Stimulated activated CD8-positive, alpha-beta memory T cell treated with anti-CD3 and anti-CD28 coated beads, Interleukin-15, amount 100 ng/mL, for 4 hours (primary cell): ENCODE results near the gene ATP1A4.

Experiments
- DNase-seq, 2 donors: peaks; one replicate each; pipeline ENCODE4 v3.0.0-alpha.2; 2020; ENCODE audit warnings: low read depth in 2 of 2

ATP1A4 gene

GRCh38 chr1:160227561-160227960 is 76.2 kb downstream of the ATP1A4 start:
- no peak for DNase-seq

- DNase-seq, result no peak
These were observed 77.0 kb downstream of the ATP1A4 start for GRCh38 chr1:160228431-160228830.

GRCh38 chr1:160232911-160233310 is 81.5 kb downstream of the ATP1A4 start:
- no peak for DNase-seq
